Measurements from ENCODE around the gene IGSF1.

IGSF1 gene

GRCh38 chrX:131288738-131289511 is at the start of gene IGSF1:
IGSF1 (minus strand) TSS chrX:131289306; CDS start chrX:131286674, 2,632 bp downstream.
- no peak for DNase-seq (ENCODE audit: low read depth in 2 of 2)

- no peak for DNase-seq (ENCODE audit: low read depth in 2 of 2)
Observed at GRCh38 chrX:131332331-131332730, 43.2 kb upstream of the IGSF1 start.

GRCh38 chrX:131331152-131331551 is 42.0 kb upstream of the IGSF1 start:
- DNase-seq (ENCODE audit: low read depth in 2 of 2) = no peak

- no peak for DNase-seq (ENCODE audit: low read depth in 2 of 2)
Observed at GRCh38 chrX:131330735-131331134, 41.6 kb upstream of the IGSF1 start.

- no peak for DNase-seq (ENCODE audit: low read depth in 2 of 2)
Observed at GRCh38 chrX:131322651-131323050, 33.5 kb upstream of the IGSF1 start.

GRCh38 chrX:131317326-131317725 is 28.2 kb upstream of the IGSF1 start:
- DNase-seq (ENCODE audit: low read depth in 2 of 2) = no peak

- DNase-seq (ENCODE audit: low read depth in 2 of 2) = no peak
Observed at GRCh38 chrX:131316260-131316659, 27.2 kb upstream of the IGSF1 start.

- no peak for DNase-seq (ENCODE audit: low read depth in 2 of 2)
Observed at GRCh38 chrX:131308980-131309379, 19.9 kb upstream of the IGSF1 start.

GRCh38 chrX:131306601-131307000 is 17.5 kb upstream of the IGSF1 start:
- DNase-seq (ENCODE audit: low read depth in 2 of 2) = no peak

GRCh38 chrX:131305926-131306325 is 16.8 kb upstream of the IGSF1 start:
- no peak for DNase-seq (ENCODE audit: low read depth in 2 of 2)

GRCh38 chrX:131302701-131303100 is 13.6 kb upstream of the IGSF1 start:
- no peak for DNase-seq (ENCODE audit: low read depth in 2 of 2)

GRCh38 chrX:131301155-131301554 is 12.0 kb upstream of the IGSF1 start:
- DNase-seq (ENCODE audit: low read depth in 2 of 2) = no peak

- DNase-seq (ENCODE audit: low read depth in 2 of 2) = no peak
Observed at GRCh38 chrX:131298846-131299245, 9.7 kb upstream of the IGSF1 start.

GRCh38 chrX:131298036-131298435 is 8.9 kb upstream of the IGSF1 start:
- no peak for DNase-seq (ENCODE audit: low read depth in 2 of 2)

GRCh38 chrX:131289527-131289926 is 421 bp upstream of the IGSF1 start:
- DNase-seq (ENCODE audit: low read depth in 2 of 2) = no peak

GRCh38 chrX:131288188-131288587 is 918 bp downstream of the IGSF1 start:
- DNase-seq (ENCODE audit: low read depth in 2 of 2) = no peak

- no peak for DNase-seq (ENCODE audit: low read depth in 2 of 2)
Observed at GRCh38 chrX:131287560-131288179, 1.4 kb downstream of the IGSF1 start.

- no peak for DNase-seq (ENCODE audit: low read depth in 2 of 2)
Observed at GRCh38 chrX:131279617-131280016, 9.5 kb downstream of the IGSF1 start.

- no peak for DNase-seq (ENCODE audit: low read depth in 2 of 2)
Observed at GRCh38 chrX:131279197-131279596, 9.9 kb downstream of the IGSF1 start.

GRCh38 chrX:131277543-131278136 is 11.5 kb downstream of the IGSF1 start:
- DNase-seq (ENCODE audit: low read depth in 2 of 2) = no peak

GRCh38 chrX:131273011-131273410 is 16.1 kb downstream of the IGSF1 start:
- no peak for DNase-seq (ENCODE audit: low read depth in 2 of 2)

- DNase-seq (ENCODE audit: low read depth in 2 of 2) = no peak
Observed at GRCh38 chrX:131271826-131272225, 17.3 kb downstream of the IGSF1 start.

- no peak for DNase-seq (ENCODE audit: low read depth in 2 of 2)
Observed at GRCh38 chrX:131271274-131271673, 17.8 kb downstream of the IGSF1 start.

Measured in stimulated activated CD8-positive, alpha-beta memory T cell treated with anti-CD3 and anti-CD28 coated beads, Interleukin-7, amount 100 ng/mL, for 1 hour (primary cell).